ENCODE measurements around the gene STXBP2.

The STXBP2 gene

GRCh38 chr19:7657131-7657751 lies 20.3 kb downstream of the STXBP2 start:
- no peak for DNase-seq (ENCODE audit: low read depth)
- TF ChIP-seq, protein P1, sequence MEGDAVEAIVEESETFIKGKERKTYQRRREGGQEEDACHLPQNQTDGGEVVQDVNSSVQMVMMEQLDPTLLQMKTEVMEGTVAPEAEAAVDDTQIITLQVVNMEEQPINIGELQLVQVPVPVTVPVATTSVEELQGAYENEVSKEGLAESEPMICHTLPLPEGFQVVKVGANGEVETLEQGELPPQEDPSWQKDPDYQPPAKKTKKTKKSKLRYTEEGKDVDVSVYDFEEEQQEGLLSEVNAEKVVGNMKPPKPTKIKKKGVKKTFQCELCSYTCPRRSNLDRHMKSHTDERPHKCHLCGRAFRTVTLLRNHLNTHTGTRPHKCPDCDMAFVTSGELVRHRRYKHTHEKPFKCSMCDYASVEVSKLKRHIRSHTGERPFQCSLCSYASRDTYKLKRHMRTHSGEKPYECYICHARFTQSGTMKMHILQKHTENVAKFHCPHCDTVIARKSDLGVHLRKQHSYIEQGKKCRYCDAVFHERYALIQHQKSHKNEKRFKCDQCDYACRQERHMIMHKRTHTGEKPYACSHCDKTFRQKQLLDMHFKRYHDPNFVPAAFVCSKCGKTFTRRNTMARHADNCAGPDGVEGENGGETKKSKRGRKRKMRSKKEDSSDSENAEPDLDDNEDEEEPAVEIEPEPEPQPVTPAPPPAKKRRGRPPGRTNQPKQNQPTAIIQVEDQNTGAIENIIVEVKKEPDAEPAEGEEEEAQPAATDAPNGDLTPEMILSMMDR (conservative IDR thresholded peaks at IDR 0.05; ENCODE audit: low read depth, low read length), result no peak
- no peak overlapping the region for H3K4me3 ChIP-seq (ENCODE audit: low read length)

DNA sequence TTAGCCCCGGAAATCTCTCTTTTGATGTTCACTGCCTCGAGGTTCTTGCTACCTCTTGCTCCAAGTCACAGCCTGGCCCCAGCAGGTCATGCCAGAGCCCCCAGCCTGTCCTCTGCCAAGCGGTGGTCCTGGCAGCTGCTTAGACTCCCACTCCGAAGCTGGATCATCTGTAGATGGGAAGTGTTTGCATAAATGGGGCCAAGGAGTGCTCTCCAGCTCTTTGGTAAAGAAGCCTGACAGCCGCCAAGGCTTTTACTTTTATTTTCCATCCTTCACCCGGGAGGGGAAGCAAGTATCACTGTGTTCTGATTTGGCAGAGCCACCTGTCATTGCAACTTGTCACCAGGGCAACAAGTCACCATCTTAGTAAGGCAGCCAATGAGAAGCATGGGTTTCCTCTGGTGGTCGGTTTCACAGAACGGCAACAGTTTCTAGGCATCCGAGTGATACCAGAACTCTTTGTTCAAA lies 21.3 kb downstream of the STXBP2 start:
- no peak for DNase-seq (ENCODE audit: low read depth)
- no peak overlapping the region for H3K4me3 ChIP-seq (ENCODE audit: low read length)
- TF ChIP-seq, protein P1 (conservative IDR thresholded peaks at IDR 0.05; ENCODE audit: low read depth, low read length), result no peak

DNA sequence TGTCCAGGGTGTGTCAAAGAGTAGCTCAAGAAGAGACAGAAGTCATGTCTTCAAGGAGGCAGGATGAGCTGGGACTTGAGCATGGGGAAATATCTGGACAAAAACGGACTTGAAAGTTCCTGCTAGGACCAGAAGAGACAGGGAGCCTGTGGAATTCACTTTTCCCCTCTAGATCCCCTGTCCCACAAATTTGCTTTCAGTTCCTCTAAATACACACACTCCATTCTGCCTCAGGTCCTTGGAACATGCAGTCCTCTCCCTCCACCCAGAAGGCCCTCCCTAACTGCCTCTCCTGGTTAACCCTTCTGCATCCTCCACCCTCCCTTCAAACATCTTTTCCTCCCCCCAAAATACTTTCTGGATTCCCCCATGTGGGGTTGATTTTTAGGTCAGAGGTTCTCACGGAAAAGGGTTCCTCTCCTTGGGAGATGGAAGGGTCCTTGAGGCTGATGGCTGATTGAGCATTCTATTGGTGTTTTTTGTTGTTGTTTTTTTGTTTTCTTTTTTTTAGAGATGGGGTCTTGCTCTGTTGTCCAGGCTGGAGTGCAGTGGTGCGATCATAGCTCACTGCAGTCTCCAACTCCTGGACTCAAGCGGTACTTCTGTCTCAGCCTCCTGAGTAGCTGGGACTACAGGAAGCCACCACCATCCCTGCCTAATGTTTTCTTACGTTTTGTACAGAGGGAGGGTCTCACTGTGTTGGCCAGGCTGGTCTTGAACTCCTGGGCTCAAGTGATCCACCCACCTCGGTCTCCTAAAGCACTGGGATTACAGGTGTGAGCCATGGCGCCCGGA lies 25.0 kb downstream of the STXBP2 start:
- H3K4me3 ChIP-seq (ENCODE audit: low read length), result no peak overlapping the region
- TF ChIP-seq, protein P1 (conservative IDR thresholded peaks at IDR 0.05; ENCODE audit: low read depth, low read length), result no peak
- DNase-seq (ENCODE audit: low read depth), result no peak

GRCh38 chr19:7662657-7663056 lies 25.7 kb downstream of the STXBP2 start:
- DNase-seq (ENCODE audit: low read depth), result no peak
- no peak overlapping the region for H3K4me3 ChIP-seq (ENCODE audit: low read length)
- TF ChIP-seq, protein P1 (conservative IDR thresholded peaks at IDR 0.05; ENCODE audit: low read depth, low read length), result no peak

GRCh38 chr19:7663706-7664105 lies 26.8 kb downstream of the STXBP2 start:
- DNase-seq (ENCODE audit: low read depth), result no peak
- TF ChIP-seq, protein P1 (conservative IDR thresholded peaks at IDR 0.05; ENCODE audit: low read depth, low read length), result no peak
- H3K4me3 ChIP-seq (ENCODE audit: low read length), result no peak overlapping the region

DNA sequence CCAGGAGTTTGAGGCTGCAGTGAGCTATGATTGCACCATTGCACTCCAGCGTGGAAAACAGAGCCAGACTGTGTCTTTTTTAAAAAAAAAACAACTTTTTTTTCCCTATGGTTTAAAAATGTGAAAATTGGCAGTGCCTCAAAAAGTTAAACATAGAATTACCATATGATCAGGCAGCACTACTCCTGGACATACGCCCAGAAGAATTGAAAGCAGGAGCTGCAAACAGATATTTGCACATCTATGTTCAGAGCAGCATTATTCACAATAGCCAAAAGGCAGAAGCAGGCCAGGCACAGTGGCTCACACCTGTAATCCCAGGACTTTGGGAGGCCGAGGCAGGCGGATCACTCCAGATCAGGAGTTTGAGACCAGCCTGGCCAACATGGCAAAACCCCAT lies 28.2 kb downstream of the STXBP2 start:
- no peak overlapping the region for H3K4me3 ChIP-seq (ENCODE audit: low read length)
- DNase-seq (ENCODE audit: low read depth), result peak; percentile 43
- TF ChIP-seq, protein P1 (conservative IDR thresholded peaks at IDR 0.05; ENCODE audit: low read depth, low read length), result no peak

DNA sequence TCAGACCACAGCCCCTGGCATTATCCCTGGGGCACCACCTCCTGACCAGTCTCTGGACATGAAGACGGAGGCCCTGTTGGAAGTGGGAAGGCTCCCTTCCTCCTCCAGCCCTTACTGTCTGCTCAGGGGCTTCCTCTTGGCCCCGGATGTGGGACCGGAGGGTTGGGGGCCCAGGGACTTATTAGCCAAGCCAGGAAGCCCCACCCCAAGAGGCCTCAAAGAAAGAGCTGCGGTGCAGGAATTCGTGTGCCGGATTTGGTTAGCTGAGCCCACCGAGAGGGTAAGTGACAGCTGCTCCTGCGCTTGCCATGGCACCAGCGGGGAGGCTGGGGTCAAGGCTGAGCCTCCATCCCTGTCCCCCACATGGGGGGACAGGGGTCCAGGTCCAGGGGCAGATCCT lies 31.9 kb downstream of the STXBP2 start, which contains the start of gene RETN:
TSS of gene RETN (plus strand) at position 208 of the 400 bp plus-strand sequence. CDS start 278 bp downstream, outside the sequence.
- TF ChIP-seq, protein P1 (conservative IDR thresholded peaks at IDR 0.05; ENCODE audit: low read depth, low read length), result no peak

More for the DNA sequence above, 31.9 kb downstream of the STXBP2 start, which contains the start of gene RETN:
- no peak for DNase-seq (ENCODE audit: low read depth)
- no peak within 1 kb of the TSS for H3K4me3 ChIP-seq (ENCODE audit: low read length)

Data from retinal pigment epithelial cell (primary cell).